ENCODE data around the gene TARS2.

- TF ChIP-seq POLR2A (IDR thresholded peaks at IDR 0.05; ENCODE audit: low read length): no peak
- no peak for TF ChIP-seq GATA1 (IDR thresholded peaks at IDR 0.05; ENCODE audit: low read depth, low read length)
These were observed 520 bp downstream of the TARS2 start for GRCh38 chr1:150487763-150488115.

Data from erythroblast (primary cell).